GM18907 (cell line): ENCODE results near the gene RAB7A.

Experiments used
- ATAC-seq: cut with Tn5 transposase; IDR thresholded peaks from one replicate; pipeline ENCODE4 v1.9.1; 2021; ENCODE audit warnings: mild to moderate bottlenecking, moderate library complexity; ENCODE audit not compliant: unreplicated experiment

RAB7A gene

DNA sequence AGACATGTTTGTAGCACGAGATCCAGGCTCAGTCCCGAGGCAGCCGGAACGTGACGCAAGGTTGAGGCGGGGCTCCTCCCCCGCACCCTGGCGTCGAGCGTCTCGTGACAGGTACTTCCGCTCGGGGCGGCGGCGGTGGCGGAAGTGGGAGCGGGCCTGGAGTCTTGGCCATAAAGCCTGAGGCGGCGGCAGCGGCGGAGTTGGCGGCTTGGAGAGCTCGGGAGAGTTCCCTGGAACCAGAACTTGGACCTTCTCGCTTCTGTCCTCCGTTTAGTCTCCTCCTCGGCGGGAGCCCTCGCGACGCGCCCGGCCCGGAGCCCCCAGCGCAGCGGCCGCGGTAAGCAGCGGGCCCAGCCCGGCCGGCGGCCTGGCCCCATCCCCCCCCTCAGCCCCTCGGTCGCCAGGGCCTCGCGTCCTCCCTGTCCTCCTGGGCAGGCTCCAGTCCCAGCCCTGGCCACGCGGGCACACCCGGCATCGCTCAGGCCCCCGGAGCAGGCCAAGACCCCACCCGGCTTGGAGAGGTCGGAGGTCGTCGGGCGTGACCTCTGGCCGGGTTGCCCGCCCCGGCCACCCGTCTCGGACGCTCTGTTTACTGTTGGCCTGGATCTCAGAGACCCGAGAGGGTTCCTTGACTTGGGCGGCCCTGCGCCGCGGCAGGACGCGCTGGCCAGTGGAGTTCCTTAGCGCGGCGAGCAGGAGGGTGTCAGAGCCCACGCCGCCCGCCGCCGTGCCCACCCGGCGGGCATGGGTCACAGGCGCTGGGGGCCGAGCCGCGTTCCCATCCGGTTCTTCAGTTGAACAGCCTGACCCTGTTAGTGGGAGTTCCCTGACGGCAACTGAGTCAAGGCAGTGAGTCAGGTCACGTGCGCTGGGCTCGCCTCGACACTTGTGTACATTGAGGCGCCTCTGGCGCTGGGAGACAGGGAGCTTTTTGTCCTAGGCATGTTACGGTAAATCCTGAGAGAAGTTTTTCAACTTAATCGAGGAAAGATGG lies at the start of gene RAB7A:
Gene RAB7A, plus strand, starts transcription at position 161 of the 994 bp plus-strand sequence. CDS start 69,185 bp downstream, outside the sequence.
- peak; percentile 93 for ATAC-seq

- ATAC-seq: no peak
Observed at GRCh38 chr3:128679338-128679737, 46.6 kb upstream of the RAB7A start.

GRCh38 chr3:128680603-128681368 lies 45.2 kb upstream of the RAB7A start:
- peak; percentile 93 for ATAC-seq

- no peak for ATAC-seq
Observed at GRCh38 chr3:128681369-128681829, 44.6 kb upstream of the RAB7A start.

- no peak for ATAC-seq
Observed at GRCh38 chr3:128683957-128684356, 42.0 kb upstream of the RAB7A start.

DNA sequence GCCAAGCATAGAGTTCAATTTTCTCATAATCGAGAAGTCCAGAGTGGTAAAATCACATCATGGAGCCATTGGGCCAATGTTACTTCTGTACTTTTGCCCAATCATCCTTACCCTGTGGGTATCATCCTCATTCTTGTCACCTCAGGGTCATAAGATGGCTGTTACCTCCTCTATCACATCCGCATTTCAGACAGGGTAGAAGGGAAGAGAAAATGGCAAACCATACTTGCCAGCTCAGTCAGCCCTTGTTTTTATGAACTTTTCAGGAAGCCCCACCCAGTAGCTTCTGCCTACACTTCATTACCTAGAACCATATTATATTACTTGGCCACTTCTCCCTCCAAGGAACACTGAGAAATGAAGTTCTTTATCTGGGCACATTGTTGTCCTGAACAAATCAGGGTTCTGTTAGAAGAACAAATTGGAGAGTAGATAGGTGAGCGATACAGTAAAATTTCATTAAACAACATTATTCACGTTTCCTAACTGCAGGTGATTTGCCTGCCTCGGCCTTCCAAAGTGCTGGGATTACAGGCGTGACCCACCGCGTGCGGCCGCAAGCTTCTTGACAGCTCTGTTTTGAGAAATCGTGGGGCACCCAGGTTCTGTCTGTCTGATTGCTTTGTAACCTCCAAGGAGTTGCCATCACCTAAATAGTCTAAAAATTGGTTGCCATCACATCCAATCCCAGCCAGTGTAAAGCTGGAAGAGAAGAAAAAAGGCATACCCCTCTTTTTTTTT lies 40.8 kb upstream of the RAB7A start:
- no peak for ATAC-seq

DNA sequence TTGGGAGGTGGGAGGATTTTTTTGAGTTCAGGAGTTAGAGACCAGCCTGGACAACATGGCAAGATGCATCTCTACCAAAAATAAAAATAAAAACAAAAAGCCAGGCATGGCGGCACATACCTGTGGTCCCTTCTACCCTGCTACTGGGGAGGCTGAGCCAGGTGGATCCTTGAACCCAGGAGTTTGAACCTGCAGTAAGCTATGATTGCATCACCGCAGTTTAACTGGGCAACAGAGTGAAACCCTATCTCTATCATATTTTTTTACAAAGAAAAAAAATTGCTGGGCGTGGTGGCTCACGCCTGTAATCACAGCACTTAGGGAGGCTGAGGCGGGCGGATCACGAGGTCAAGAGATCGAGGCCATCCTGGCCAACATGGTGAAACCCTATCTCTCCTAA lies 39.5 kb upstream of the RAB7A start:
- ATAC-seq: no peak

DNA sequence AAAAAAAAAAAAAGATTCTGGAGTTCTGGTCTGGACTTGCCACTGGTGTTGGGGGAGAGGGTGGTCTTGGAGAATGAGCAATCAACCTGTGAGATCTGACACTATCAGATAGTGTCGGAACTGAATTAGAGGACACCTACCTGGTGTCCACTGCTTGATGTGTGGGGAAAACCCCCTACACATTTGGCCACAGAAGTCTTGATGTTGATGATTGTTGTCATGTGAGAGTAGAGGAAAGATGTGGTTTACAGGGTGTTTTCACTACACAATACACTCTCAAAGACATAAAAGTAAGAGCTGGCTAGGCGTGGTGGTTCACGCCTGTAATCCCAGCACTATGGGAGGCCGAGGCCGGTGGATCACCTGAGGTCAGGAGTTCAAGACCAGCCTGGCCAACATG lies 36.9 kb upstream of the RAB7A start:
- no peak for ATAC-seq

GRCh38 chr3:128693696-128694095 lies 32.3 kb upstream of the RAB7A start:
- ATAC-seq: no peak

DNA sequence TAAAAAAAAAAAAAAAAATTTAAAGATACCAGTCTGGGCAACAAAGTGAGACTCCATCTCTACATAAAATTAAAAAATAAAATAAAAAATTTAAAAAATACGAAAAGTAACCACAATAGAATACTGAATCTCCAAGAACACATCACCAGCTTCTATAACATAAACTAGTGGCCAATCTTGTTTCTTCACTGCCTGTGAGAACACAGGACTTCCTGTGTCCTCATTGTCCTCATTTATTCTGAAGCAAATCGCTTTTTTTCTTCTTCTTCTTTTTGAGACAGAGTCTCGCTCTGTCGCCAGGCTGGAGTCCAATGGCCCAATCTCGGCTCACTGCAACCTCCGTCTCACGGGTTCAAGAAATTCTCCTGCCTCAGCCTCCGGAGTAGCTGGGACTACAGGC lies 28.6 kb upstream of the RAB7A start:
- ATAC-seq: no peak

- ATAC-seq: no peak
Observed at GRCh38 chr3:128698211-128699047, 27.6 kb upstream of the RAB7A start.

DNA sequence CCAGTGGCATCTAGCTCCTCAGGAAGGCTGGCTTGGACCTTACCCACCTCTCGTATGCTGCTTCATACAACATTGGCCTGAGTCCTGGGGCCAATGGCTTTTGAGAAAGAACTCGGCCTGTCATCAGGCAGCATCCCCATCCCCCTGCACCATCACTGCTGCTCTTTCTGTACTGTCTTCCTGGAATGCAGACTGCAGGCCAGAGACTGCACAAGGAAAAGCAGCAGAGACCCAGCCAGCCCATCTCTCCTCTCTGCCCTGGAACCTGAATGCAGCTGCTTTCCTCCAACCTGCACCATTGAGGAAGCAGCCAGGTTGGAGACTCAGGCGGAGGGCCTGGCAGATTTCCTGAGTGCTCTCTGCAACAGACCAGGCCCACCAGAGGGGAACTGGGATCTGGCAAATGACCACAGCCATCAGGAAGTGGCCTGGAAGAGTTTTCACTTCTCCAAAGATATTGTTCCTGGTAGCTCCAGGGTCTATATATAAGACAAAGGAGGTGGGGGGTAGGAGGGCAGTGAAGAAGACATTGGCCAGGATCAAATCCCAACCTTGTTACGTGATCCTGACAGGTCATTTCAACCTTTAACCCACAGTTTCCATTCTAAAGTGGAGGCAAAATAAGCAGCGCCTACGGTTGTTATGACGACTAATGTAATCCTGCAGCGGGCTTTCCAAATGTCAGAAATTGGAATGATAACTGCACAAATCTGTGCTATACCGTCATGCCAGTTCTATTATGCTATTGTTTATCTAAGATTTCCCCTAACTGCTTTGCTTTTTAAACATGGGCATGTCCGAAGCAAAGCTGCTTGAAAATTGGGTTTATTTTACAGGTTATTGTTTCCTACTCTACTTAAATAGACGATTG lies 24.4 kb upstream of the RAB7A start:
- ATAC-seq: no peak

GRCh38 chr3:128702391-128702790 lies 23.6 kb upstream of the RAB7A start:
- no peak for ATAC-seq

DNA sequence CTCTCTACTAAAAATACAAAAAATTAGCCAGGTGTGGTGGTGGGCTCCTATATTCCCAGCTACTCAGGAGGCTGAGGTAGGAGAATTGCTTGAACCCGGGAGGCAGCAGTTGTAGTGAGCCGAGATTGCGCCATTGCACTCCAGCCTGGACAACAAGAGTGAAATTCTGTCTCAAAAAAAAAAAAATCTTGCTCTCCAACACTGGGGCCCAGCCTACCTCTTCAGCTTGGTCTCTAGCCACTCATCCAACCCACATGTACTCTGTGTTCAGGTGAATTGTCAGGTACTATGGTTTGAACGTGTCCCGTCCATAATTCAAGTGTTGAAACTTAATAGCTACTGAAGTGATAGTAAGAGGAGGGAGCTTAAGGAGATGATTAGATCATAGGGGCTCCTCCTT lies 22.4 kb upstream of the RAB7A start:
- ATAC-seq: no peak

- no peak for ATAC-seq
Observed at GRCh38 chr3:128706086-128706615, 19.8 kb upstream of the RAB7A start.

- no peak for ATAC-seq
Observed at GRCh38 chr3:128707928-128708494, 18.0 kb upstream of the RAB7A start.

DNA sequence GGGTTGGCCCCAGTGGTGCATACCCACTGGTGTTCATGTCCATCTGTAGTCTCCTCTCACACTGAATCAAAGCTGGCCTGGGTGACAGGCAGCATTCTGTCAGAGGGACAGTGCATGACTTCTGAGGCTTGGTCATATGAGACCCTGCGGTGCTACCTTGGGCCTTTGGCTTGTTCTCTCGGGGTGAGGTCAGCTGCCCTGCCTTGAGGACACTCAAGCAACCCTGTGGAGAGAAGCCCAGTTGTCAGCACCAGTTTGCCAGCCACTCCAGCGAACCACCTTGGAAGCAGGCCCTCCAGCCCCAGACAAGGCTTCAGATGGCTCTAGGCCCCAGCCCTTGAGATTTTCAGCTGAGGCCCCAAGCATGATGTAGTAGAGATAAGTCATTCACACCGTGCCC lies 16.9 kb upstream of the RAB7A start:
- no peak for ATAC-seq

- ATAC-seq: no peak
Observed at GRCh38 chr3:128709506-128710210, 16.3 kb upstream of the RAB7A start.
